NK-92 (cell line): Measurements from ENCODE around the gene DHRS1.
A peak's percentile ranks its signal among the peaks of the same experiment; 100 is the strongest.

ENCODE experiments used
- DNase-seq: peaks from one replicate; lab custom pipeline; 2025; ENCODE audit not compliant: unreplicated experiment; lab: John Stamatoyannopoulos, UW

The DHRS1 gene

GRCh38 chr14:24285351-24285750, 14.2 kb downstream of the DHRS1 start:
- DNase-seq, result no peak

- no peak for DNase-seq
These were observed 15.0 kb downstream of the DHRS1 start for GRCh38 chr14:24284501-24285035.

DNA sequence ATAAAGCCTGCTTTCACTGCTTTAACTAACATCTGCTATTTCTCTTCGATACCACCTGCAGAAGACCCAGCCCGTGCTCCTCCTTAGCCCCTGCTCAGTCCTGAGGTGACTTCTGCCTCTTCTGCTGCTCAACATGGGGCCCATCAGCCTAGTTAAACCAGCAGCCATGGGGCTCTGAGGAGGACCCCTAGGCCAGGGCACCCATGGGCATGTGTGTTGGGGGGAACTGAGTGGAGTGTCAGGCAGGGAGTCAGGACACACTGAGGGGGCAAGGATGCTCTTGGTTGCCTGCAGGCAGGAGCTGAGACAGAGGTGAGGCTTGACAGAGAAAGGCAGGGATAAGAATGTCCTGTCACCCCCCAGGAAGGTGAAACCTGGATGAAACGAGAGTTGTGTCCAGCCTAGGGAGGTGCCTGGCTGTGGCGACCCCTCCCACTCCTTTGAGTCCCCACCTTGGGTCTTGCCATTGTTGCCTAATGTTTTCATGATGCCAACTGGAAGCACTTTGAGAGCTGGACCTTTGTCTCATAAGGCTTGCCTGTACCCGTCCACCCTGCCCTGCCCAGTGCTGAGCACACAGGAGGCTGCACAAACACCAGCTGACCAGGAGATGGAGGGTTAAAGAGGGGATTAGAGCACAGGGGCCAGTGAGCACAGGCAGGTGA, 15.7 kb downstream of the DHRS1 start:
- no peak for DNase-seq

DNA sequence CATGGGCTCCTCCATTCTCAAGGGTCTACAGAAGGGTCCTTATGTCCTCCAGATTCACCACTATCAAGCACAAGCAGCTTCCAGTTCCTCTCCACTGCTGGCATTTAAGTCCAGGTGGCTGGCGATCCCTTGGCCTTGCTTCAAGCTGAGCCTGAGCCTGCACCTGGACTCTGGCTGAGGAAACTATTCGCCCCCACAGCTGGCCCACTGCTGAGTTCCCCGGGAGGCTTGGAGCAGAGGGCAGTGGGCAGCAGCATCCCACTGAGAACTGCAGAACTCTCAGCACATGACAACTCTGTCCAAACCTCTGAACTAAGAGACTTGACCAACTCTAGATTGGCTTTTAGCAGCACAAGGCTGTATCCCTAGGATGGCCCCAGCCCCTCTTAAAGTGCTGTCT, 16.8 kb downstream of the DHRS1 start:
- DNase-seq, result no peak

DNA sequence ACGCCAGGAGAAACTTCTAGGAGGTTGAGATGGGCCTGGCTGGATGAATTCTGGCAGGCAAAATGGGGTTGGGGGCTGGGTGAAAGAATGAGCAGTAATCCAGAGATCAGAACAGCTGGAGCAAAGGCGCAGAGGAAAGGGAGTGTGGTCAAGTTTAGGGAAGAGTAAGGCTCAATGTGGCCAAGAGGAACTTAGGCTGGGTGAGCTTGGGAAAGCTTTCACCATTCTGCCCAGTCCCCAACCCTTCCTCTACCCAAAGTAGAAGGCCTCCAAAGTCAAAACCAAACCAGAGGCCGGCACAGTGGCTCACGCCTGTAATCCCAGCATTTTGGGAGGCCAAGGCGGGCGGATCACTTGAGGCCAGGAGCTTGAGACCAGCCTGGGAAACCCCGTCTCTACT, 17.9 kb downstream of the DHRS1 start:
- no peak for DNase-seq

DNA sequence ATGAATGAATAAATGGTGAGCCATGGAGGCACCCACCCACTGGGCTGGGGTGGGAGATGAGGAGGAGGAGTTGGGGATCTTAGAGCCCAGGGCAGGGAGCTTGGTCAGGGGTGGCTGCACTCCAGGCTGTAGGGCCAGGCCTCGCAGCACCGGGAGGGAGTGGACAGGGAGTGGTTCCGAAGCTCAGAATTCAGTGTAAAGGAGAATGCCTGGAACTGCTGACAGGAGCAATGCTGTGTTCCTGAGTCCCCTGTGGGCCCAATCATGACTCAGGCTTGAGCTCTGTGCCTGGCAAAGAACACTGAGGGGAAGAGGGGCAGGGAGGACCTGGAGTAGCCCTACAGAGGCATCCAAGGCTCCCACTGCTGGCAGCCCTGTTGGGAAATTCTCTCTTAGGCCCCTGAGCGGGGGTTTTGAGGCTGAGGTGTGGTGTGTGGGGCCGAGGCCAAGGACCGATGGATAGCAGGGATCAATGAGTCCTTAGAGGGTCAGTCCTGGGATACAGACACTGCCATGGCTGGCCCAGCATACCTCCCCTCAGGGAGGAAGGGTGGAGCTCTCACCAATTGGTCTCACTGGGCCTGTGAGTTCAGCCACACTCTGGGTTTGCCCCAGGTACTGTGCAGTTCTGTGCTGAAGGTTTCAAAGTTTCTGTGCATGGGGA, 18.7 kb downstream of the DHRS1 start:
- no peak for DNase-seq

- no peak for DNase-seq
These were observed 20.0 kb downstream of the DHRS1 start for GRCh38 chr14:24279301-24280186.

DNA sequence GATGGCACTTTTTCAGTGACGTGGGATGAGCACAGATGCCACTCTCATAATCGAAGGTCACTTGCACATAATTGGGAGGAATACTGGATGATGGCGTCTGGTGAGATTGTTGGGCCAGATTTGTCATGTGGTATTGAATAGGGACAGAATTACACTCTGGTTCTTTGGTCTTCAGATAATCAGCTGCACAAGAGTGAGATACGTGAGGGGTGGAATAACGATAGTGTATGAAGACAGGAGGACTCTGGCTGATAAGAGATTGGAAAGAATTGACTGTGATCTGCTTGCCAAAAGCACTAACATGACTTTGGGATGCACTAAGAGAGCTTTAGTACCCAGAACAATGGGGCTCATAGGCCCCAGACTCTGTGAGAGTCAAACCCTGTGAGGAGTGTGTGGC, 21.2 kb downstream of the DHRS1 start:
- no peak for DNase-seq

DNA sequence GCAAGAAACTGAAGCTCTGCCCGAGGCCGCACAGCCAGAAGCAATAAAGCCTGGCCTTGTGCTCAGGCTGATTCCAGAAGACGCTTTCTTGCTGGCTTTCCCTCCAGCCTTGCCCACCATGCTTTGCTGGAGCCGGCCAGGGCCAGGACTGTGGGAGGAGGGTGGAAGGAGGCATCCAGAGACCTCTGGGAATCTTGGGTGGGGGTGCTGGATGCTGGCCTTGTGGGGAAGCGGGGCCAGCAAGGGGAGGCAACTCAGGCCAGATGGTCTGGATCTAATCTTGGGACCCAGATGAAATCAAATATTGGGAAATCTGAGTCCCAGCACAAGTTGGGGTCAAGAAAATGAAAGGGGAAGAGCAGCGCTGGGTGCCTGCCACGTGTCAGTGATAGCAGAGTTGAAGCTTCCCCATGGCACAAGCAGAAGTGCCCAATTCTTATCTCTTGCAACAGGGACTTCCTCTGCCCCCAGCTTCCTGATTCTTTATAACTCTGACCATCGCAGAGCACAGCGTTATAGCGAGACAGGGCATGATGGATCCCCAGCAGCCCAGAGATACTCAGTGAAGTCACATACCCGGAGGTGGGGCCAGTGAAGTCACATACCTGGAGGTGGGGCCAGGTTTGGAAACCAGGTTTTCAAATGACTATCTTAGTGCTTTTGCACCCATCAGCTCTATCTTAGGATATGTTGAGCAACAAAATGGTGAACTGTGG, 21.8 kb downstream of the DHRS1 start:
- DNase-seq, result no peak

GRCh38 chr14:24277071-24277470, 22.5 kb downstream of the DHRS1 start:
- DNase-seq, result no peak

GRCh38 chr14:24274101-24274543, 25.5 kb downstream of the DHRS1 start:
- no peak for DNase-seq

DNA sequence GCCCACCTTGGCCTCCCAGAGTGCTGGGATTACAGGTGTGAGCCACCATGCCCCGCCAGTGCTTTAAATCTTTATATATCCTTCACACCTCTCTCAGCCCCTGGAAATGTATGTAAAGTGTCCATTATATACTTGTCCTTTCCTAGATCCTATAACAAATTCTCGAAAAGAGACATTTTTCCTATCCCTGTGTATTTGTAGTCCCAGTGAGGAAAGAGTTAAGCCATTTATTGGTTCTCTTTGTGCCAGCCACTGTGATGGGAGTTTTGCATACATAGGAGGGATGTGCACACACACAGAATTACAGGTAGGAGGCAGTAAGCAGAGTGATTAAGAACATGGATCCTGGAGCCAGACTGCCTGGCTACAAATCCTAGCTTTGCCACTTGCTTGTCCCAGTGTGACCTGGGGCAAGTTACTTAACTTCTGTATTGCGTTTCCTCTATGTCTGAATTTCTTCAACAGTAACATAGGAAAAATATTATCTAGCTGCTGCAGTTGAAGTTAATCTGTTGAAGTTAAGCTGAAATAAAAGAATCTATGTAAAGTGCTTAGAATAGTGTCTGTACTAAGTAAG, 26.1 kb downstream of the DHRS1 start:
- DNase-seq, result no peak

GRCh38 chr14:24272467-24272866, 27.1 kb downstream of the DHRS1 start:
- DNase-seq, result no peak

- no peak for DNase-seq
These were observed 27.7 kb downstream of the DHRS1 start for GRCh38 chr14:24271834-24272263.

GRCh38 chr14:24271134-24271833, 28.3 kb downstream of the DHRS1 start, which contains the start of gene RABGGTA:
TSS of gene RABGGTA (minus strand) at chr14:24271597. CDS start at chr14:24271115, 482 bp downstream.
- peak; percentile 64 for DNase-seq

DNA sequence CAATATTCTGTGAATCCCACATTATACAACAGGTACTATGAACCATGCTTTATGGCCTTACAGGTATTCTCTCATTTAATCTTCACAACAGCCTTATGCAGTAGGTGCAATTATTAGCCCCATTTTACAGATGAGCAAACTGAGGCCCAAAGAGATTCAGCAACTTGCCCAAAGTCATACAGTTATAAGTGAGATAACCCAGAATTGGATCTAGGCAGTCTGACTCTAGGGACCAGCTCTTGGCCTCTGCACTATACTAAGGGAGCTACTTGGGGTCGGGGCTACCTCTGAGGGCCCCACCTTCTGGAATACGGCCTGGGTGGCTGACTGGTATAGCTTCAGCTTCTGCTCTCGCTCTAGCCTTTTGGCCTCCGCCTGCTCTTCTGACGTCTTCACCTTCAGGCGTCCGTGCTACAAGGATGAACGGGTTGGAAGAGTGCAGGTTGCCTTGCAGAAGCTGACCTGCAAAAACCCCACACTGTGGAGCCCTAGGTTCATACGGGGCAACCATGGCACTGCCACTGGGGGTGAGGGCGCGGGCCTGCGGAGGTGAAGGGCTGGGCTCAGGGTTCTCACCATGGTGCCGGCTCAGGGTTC, 28.9 kb downstream of the DHRS1 start:
- DNase-seq, result no peak

DNA sequence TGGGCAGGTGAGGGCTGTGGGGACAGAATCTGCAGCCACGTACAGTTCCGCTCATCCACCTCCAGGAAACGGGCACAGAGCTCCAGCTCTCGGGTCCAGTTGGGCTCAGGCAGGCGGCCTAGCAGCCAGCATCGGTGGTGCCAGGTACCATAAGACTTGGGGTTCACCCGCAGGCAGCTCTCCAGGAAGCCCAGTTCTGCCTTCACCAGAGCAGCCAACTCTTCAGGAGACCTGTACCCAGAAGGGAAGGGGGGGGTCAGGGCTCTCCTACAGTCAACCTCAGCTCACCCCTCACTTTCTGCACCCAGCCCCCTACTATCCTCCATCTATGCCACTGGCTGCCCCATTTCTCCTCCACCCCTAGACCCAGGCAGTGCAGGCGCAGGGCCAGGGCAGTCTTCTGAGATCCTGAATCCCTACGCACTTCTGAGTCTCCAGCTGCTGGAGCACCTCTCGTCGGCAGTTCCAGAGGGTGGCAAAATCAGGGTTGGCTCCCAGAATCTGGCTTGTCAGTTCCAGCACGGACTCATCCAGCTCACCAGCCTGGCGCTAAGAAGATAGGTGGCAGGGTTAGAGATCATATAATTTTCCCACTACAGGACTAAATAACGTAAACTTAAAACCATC, 29.6 kb downstream of the DHRS1 start:
- DNase-seq, result no peak

GRCh38 chr14:24269368-24269767, 30.2 kb downstream of the DHRS1 start:
- no peak for DNase-seq

DNA sequence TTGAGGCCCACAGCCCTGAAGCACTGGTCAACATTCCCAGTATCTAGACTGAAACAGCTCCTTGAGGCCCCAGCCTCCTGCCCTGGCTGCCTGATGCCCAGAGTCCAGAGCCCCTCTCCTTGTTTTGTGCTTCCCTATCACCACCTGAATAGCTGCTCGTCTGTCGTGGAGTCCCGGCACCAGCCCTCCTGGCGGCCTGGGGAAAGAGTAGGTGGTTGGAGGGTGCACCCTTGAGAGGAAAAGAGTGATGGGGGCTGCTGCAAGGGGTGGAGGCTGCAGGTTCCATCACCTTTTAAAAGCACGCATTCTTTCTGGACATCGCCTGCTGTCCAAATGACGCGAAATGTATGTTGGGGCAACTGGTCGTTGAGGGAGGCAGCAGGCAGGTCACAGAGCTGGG, 31.4 kb downstream of the DHRS1 start:
- no peak for DNase-seq
